Measurements from ENCODE around the gene NDUFV2. TPM values are rescaled to one million over a fixed set of nuclear protein-coding genes. Genes with fewer than 3 reads are reported as not detected.

Gene NDUFV2
- total RNA-seq, 1 experiment from 2014 or later, result 194 TPM

GRCh38 chr18:9086015-9086414 lies 16.5 kb upstream of the NDUFV2 start:
- Histone ChIP-seq H3K36me3 (ENCODE audit: control insufficient read depth in 1 of 2, insufficient read depth in 2 of 2, low read length in 2 of 2) (no peaks in the 10 kb centered on the region), H3K79me2 (ENCODE audit: insufficient read depth, low read length) (no peaks in the 10 kb centered on the region), H3K27ac (ENCODE audit: low read depth, low read length) (no peak overlapping the region), H3K4me1 (ENCODE audit: control insufficient read depth in 1 of 2, insufficient read depth in 2 of 2, low read length in 2 of 2) (no peaks in the 10 kb centered on the region), H3K9ac (ENCODE audit: low read length) (no peak overlapping the region), H3K27me3 (ENCODE audit: insufficient read depth, low read length) (no peaks in the 10 kb centered on the region), H3K9me2 (ENCODE audit: insufficient read depth) (no peaks in the 10 kb centered on the region), H3K9me3 (ENCODE audit: control insufficient read depth in 1 of 2, insufficient read depth in 1 of 2, low read depth in 1 of 2, low read length in 2 of 2) (no peaks in the 10 kb centered on the region), H3K4me2 (ENCODE audit: low read length) (no peak overlapping the region), H3K4me3 (replicated peaks in 1 of 2; ENCODE audit: low read depth in 1 of 2, low read length in 2 of 2) (no peak overlapping the region), H2AFZ (ENCODE audit: low read depth, low read length, poor library complexity, severe bottlenecking) (no peak overlapping the region), H4K20me1 (ENCODE audit: insufficient read depth) (no peaks in the 10 kb centered on the region)
- DNase-seq (ENCODE audit: low read depth, low spot score) (no peak), ATAC-seq (no peak)
- CTCF ChIA-PET, result no interaction called here
- TF ChIP-seq RAD21 (IDR thresholded peaks at IDR 0.05; ENCODE audit: low read depth) (no peak), POLR2A (IDR thresholded peaks at IDR 0.05; ENCODE audit: borderline replicate concordance, extremely low read depth, insufficient read depth, insufficient read length) (no peak), CBX3 (IDR thresholded peaks at IDR 0.05; ENCODE audit: low read depth) (no peak), ZFX (IDR thresholded peaks at IDR 0.05) (no peak), MAX (IDR thresholded peaks at IDR 0.05) (no peak), JUND (IDR thresholded peaks at IDR 0.05) (no peak), ZNF274 (IDR thresholded peaks at IDR 0.05; ENCODE audit: low read depth, low read length) (no peak), REST (IDR thresholded peaks at IDR 0.05; ENCODE audit: low read depth) (no peak), EGR1 (IDR thresholded peaks at IDR 0.05; ENCODE audit: low read depth) (no peak), SP1 (IDR thresholded peaks at IDR 0.05; ENCODE audit: low read depth) (no peak), SRF (IDR thresholded peaks at IDR 0.05; ENCODE audit: low read depth) (no peak), CTCF (IDR thresholded peaks at IDR 0.05 in 2 of 3, conservative IDR thresholded peaks at IDR 0.05 in 1 of 3; ENCODE audit: borderline replicate concordance in 1 of 3, insufficient read depth in 1 of 3, low read depth in 2 of 3, low read length in 2 of 3) (no peak), CEBPB (IDR thresholded peaks at IDR 0.05; ENCODE audit: low read depth) (no peak), SIN3A (IDR thresholded peaks at IDR 0.05; ENCODE audit: low read depth) (no peak)
- intact Hi-C loops (cut with micrococcal nuclease), result no loop called here
- RAD21 ChIA-PET (ENCODE audit: low non-redundant PET in 1 of 2, low total read pairs in 2 of 2, uncharacterized antibody in 2 of 2, unreplicated experiment in 2 of 2), result no interaction called here
- POLR2A ChIA-PET, result no interaction called here
- no TSS peak for BruUV-seq (replicated peaks)
